HG03521 (cell line): Measurements from ENCODE around the gene RNF19B.

Experiments
- ATAC-seq: cut with Tn5 transposase; IDR thresholded peaks from one replicate; pipeline ENCODE4 v1.9.1; 2021; ENCODE audit warnings: mild to moderate bottlenecking, moderate library complexity; ENCODE audit not compliant: unreplicated experiment

The RNF19B gene, protein sequence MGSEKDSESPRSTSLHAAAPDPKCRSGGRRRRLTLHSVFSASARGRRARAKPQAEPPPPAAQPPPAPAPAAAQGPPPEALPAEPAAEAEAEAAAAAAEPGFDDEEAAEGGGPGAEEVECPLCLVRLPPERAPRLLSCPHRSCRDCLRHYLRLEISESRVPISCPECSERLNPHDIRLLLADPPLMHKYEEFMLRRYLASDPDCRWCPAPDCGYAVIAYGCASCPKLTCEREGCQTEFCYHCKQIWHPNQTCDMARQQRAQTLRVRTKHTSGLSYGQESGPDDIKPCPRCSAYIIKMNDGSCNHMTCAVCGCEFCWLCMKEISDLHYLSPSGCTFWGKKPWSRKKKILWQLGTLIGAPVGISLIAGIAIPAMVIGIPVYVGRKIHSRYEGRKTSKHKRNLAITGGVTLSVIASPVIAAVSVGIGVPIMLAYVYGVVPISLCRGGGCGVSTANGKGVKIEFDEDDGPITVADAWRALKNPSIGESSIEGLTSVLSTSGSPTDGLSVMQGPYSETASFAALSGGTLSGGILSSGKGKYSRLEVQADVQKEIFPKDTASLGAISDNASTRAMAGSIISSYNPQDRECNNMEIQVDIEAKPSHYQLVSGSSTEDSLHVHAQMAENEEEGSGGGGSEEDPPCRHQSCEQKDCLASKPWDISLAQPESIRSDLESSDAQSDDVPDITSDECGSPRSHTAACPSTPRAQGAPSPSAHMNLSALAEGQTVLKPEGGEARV

GRCh38 chr1:32964461-32965250, at the start of gene RNF19B:
TSS of gene RNF19B (minus strand) at chr1:32964809. CDS start at chr1:32964685, 124 bp downstream.
- peak; percentile 87 for ATAC-seq

GRCh38 chr1:33013791-33014190, 49.2 kb upstream of the RNF19B start:
- ATAC-seq: no peak

GRCh38 chr1:33012165-33012564, 47.6 kb upstream of the RNF19B start:
- ATAC-seq: no peak

DNA sequence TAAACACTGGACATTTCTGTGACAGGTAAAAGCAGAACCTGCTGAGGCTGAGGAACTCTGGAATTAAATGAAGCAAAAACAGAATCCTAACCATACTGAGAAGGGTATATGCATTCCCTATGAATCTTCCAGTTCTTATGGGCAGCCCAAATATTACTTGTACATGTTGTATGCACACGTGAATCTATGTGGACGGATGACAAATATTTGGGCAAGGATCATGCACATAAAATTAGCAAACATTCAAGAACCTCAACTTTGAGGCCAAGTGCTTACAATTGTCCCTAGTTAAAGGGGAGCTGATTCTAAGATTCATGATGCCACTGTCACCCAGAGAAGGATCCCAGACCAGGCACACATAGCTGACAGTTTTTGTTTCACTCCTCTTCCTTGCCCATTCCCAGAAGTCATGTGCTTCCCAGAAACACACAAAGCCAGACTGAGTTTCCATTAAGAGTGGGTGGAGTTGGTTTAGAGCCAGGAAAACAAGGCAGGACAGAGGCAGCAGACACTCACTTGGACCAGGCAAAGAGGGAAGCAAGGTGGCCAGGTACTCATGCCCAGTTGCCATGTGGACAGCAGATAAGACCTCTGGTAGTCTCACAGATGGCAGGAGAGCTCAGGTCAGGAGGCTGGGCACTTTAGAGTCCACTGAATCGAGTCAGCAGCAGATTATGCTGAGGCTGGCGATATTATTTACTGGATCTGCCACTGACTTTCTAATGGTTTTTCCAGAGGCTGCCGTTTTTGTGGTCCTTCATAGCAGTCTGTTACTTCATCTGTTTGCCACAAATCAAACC, 46.5 kb upstream of the RNF19B start:
- ATAC-seq: no peak

DNA sequence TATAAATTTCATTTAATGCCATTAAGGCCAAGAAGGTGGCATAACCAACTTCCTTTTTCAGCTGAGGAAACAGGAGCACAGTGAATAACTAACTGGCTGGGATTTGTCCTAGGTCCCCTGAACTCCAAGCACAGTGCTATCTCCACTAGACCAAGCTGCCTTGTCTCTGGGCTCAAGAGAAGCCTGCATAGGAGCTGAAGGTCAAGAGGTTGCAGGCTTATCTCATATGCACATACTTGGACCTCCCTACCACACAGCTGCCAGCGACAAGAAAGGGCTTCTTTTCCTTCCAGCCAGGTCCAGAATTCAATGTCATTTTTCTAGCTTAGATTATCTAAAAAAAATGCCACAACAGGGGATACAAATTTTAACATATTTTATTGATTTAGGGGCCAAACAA, 45.0 kb upstream of the RNF19B start:
- ATAC-seq: no peak

- ATAC-seq: no peak
These were observed 43.7 kb upstream of the RNF19B start for GRCh38 chr1:33008051-33008914.

DNA sequence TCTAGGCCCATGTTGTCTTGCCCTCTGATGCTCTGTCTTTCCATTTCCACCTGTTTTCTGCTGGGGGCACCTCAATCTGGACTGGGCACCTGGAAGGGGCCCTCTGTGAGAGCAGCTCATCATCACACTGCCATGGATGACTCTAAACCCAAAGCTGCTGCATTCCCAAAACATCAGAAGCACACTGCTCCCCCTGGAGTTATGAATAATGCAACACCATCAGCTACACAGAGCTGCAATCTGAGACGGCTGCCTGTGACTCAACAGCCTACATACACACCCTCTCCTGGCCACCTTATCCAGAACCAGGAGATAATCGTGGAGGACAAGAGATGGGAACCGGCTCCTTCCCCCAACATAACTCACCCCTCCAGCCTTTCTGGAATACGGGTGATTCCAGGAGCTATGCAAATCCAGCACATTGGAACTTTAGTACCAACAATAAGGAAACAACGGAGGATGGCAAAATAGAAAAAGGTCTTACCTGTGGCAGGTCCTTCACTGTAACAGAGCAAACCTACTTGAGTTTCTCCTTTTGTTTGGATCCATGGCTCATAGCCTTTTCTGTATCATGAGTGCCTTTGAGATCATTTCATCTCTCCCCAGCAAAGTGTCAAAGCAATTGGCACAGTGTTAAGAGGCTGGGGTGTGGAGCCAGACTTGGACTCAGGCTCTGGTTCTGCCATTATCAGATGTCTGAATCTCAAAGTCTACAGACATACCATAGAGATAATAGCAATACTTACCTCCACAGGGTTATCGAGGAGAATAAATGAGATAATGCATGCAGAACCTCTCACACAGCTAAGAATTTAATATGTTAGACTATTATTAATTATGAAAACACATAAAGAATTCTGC, 42.8 kb upstream of the RNF19B start:
- ATAC-seq: no peak

DNA sequence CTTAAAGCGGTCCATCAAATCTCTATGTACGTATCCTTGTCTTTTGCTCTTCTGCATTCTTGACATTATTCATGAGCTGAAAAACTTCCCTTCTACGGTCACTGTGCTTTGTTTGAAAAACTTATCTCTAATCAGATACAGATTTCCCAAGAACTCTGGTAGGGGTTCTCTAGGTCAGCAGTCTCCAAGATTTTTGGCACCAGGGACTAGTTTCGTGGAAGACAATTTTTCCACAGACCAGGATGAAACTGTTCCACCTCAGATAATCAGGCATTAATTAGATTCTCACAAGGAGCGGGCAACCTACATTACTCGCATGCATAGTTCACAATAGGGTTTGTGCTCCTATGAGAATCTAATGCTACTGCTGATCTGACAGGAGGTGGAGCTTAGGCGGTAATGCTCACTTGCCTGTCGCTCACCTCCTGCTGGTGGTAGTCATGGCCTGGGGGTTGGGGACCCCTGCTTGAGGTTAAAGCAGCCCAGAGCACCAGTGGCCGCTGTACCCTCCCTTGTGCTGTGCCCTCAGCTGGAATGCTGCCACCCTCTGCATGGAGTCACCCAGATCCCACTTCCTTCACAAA, 41.3 kb upstream of the RNF19B start:
- no peak for ATAC-seq

GRCh38 chr1:33005117-33005837, 40.7 kb upstream of the RNF19B start:
- ATAC-seq: no peak

GRCh38 chr1:33004613-33005012, 40.0 kb upstream of the RNF19B start:
- ATAC-seq: no peak

GRCh38 chr1:33003657-33004056, 39.0 kb upstream of the RNF19B start:
- ATAC-seq: no peak

GRCh38 chr1:33002006-33002405, 37.4 kb upstream of the RNF19B start:
- no peak for ATAC-seq

- ATAC-seq: no peak
These were observed 36.7 kb upstream of the RNF19B start for GRCh38 chr1:33001282-33001681.

DNA sequence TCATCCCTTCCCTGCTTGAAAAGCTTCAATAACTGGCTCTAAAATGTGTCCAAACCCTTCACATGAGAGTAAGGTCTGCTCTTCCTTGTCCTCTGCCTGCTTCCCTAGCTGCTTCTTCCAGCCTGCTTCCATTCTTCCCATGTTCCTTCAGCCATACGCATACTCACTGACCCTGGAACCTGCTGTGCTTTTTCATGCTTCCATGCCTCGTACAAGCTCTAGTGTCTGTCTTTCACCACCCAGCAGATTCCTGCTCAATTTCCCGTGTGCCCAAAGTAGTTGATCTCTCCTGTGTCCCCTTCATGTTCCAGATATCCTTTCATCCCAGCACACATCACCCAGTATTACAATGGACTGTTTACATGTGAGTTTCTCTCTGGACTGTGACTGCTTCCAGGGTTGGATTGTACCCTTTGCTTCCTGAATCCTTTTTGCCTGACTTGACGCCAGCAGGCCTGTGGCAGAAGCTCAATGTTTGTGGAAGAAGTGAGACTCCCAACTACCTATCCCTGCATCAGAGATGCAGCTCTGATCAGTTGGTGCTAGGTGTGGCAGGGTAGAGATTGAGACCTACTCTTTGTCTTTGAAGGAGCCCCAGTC, 35.9 kb upstream of the RNF19B start:
- no peak for ATAC-seq

DNA sequence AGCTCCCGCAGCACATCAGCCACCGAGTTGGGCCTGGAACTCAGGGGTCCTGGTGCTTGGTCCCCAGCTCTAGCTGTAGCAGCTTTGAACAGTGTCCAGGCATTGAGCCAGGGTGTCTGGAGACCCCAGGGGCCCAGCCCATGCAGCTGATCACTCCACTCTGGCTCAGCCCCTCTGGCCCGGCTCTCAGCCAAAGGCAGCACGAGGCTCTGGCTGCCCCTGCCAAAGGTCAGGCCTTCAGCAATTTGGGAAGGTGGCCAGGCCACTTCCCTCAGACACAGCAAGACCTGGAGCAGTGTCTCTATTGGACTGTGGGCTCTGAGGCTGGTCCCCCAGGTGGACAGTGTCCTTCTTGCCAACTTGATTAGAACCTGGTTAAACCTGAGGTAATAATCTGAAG, 34.4 kb upstream of the RNF19B start:
- no peak for ATAC-seq

GRCh38 chr1:32998064-32998463, 33.5 kb upstream of the RNF19B start:
- ATAC-seq: no peak

DNA sequence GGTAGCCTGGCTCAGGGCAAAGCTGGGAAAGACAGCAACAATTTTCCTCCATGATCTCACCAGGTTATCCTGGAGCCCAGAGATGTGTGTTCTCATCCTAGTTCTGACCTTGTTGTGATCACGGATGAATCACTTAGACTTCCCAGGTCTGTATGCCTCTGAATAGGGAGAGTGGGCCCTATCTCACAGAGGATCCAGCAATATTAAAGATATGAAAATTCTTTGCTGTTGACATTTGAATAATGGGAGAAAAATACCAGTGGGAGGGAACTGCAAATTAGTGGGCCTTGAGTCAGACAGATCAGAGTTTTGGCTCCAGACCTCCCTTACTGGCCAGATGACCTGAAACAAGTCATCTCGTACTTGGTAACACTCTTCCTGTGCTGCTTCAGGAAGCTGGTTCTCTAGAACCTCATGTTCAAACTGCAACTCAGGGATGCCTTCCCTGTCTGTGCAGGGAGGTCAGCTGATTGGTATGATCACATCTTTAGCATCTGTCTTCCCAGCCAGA, 32.8 kb upstream of the RNF19B start:
- ATAC-seq: no peak
